DOHH2 (cell line): Measurements from ENCODE around the gene SULT2B1.
A peak's percentile ranks its signal among the peaks of the same experiment; 100 is the strongest.

ENCODE experiments used
- H3F3A ChIP-seq: fragments of 200-600 bp; sonication (generic), shearing (Covaris generic); 2 replicates; pipeline ENCODE4 v1.6.0; 2016; ENCODE audit warnings: antibody characterized with exemption, mild to moderate bottlenecking; ENCODE audit not compliant: control insufficient read depth, insufficient read depth
- H3K27ac ChIP-seq: fragments of 200-600 bp; sonication (generic); 2 replicates; pipeline ENCODE4 v1.5.1; 2014; ENCODE audit warnings: low read depth, mild to moderate bottlenecking, low read length, moderate library complexity
- H3K27me3 ChIP-seq: fragments of 200-600 bp; sonication (generic); 2 replicates; pipeline ENCODE4 v1.6.1; 2014; ENCODE audit warnings: mild to moderate bottlenecking, low read length, mixed read lengths; ENCODE audit not compliant: control insufficient read depth
- H3K36me3 ChIP-seq: fragments of 200-600 bp; sonication (generic); 2 replicates; pipeline ENCODE4 v1.6.1; 2014; ENCODE audit warnings: mild to moderate bottlenecking, low read length, moderate library complexity, mixed read lengths; ENCODE audit not compliant: control insufficient read depth
- H3K4me1 ChIP-seq: fragments of 200-600 bp; sonication (generic); 2 replicates; pipeline ENCODE4 v1.6.1; 2014; ENCODE audit warnings: mild to moderate bottlenecking, low read length, mixed read lengths; ENCODE audit not compliant: control insufficient read depth
- H3K4me2 ChIP-seq: fragments of 200-600 bp; sonication (generic); 2 replicates; pipeline ENCODE4 v1.6.0; 2014; ENCODE audit warnings: mild to moderate bottlenecking, low read length, moderate library complexity
- H3K4me3 ChIP-seq: fragments of 200-600 bp; sonication (generic); 2 replicates; pipeline ENCODE4 v1.5.1; 2014; ENCODE audit warnings: mild to moderate bottlenecking, low read length, mixed read lengths
- H3K79me2 ChIP-seq: fragments of 200-600 bp; sonication (generic); 2 replicates; pipeline ENCODE4 v1.6.1; 2014; ENCODE audit warnings: mild to moderate bottlenecking, low read length, mixed read lengths; ENCODE audit not compliant: control insufficient read depth
- H3K9me2 ChIP-seq: fragments of 200-600 bp; sonication (generic); replicated peaks from 2 replicates; pipeline ENCODE4 v1.6.1; 2014; ENCODE audit warnings: mild to moderate bottlenecking, low read length, mixed read lengths; ENCODE audit not compliant: control insufficient read depth
- H3K9me3 ChIP-seq: fragments of 200-600 bp; sonication (generic); 2 replicates; pipeline ENCODE4 v1.6.1; 2014; ENCODE audit warnings: antibody characterized with exemption, low read length, mixed read lengths; ENCODE audit not compliant: control insufficient read depth, insufficient read depth
- H4K20me1 ChIP-seq: fragments of 200-600 bp; sonication (generic); 2 replicates; pipeline ENCODE4 v1.6.0; 2014; ENCODE audit warnings: low read depth, mild to moderate bottlenecking, antibody characterized with exemption, low read length, moderate library complexity; ENCODE audit not compliant: control insufficient read depth, insufficient read depth
- CTCF ChIP-seq: fragments of 200-600 bp; sonication (generic); IDR thresholded peaks from one replicate; pipeline ENCODE4 v1.5.1; 2014; ENCODE audit warnings: antibody characterized with exemption, mild to moderate bottlenecking, low read depth, low read length; ENCODE audit not compliant: poor library complexity, severe bottlenecking
- EZH2phosphoT487 ChIP-seq: fragments of 200-600 bp; sonication (generic); IDR thresholded peaks from 2 replicates; pipeline ENCODE4 v1.6.1; 2017; ENCODE audit warnings: borderline replicate concordance, mild to moderate bottlenecking, antibody characterized with exemption, low read length, moderate library complexity, mixed read lengths

The SULT2B1 gene

GRCh38 chr19:48561412-48561811 is 9.4 kb downstream of the SULT2B1 start:
- Histone ChIP-seq H3K79me2 (no peaks in the 10 kb centered on the region), H3K27ac (no peak overlapping the region), H3K27me3 (peaks cover 7% of the 10 kb centered on the region), H3K9me3 (no peaks in the 10 kb centered on the region), H3K4me2 (no peak overlapping the region), H3K4me1 (peaks cover 21% of the 10 kb centered on the region), H3K36me3 (no peaks in the 10 kb centered on the region), H3K4me3 (no peak overlapping the region), H3K9me2 (no peaks in the 10 kb centered on the region), H4K20me1 (no peaks in the 10 kb centered on the region), H3F3A (no peaks in the 10 kb centered on the region)
- TF ChIP-seq CTCF, result no peak
- TF ChIP-seq EZH2phosphoT487, result no peak

- H3K27ac ChIP-seq, result no peak overlapping the region
- H3K4me2 ChIP-seq, result peak overlapping the region; percentile 30; the same call in 1 of the 2 replicates
- no peaks in the 10 kb centered on the region for H3K36me3 ChIP-seq
Measured at GRCh38 chr19:48565090-48565489, 13.1 kb downstream of the SULT2B1 start.

GRCh38 chr19:48568345-48568886 is 16.4 kb downstream of the SULT2B1 start:
- Histone ChIP-seq H3K9me3 (no peaks in the 10 kb centered on the region), H3K36me3 (no peaks in the 10 kb centered on the region), H3K4me2 (no peak overlapping the region), H3K27me3 (peaks cover 7% of the 10 kb centered on the region), H3F3A (no peaks in the 10 kb centered on the region), H3K9me2 (no peaks in the 10 kb centered on the region), H3K27ac (no peak overlapping the region), H3K4me1 (peaks cover 35% of the 10 kb centered on the region), H3K4me3 (no peak overlapping the region), H3K79me2 (no peaks in the 10 kb centered on the region), H4K20me1 (no peaks in the 10 kb centered on the region)
- no peak for TF ChIP-seq EZH2phosphoT487
- TF ChIP-seq CTCF, result no peak

More at GRCh38 chr19:48565090-48565489, 13.1 kb downstream of the SULT2B1 start:
- Histone ChIP-seq H3F3A (no peaks in the 10 kb centered on the region), H3K79me2 (no peaks in the 10 kb centered on the region), H3K27me3 (peaks cover 7% of the 10 kb centered on the region), H3K4me1 (peaks cover 35% of the 10 kb centered on the region), H4K20me1 (no peaks in the 10 kb centered on the region), H3K9me3 (no peaks in the 10 kb centered on the region), H3K4me3 (no peak overlapping the region), H3K9me2 (no peaks in the 10 kb centered on the region)
- TF ChIP-seq EZH2phosphoT487 (no peak), CTCF (no peak)
